ENCODE measurements around the gene CFAP74.

DNA sequence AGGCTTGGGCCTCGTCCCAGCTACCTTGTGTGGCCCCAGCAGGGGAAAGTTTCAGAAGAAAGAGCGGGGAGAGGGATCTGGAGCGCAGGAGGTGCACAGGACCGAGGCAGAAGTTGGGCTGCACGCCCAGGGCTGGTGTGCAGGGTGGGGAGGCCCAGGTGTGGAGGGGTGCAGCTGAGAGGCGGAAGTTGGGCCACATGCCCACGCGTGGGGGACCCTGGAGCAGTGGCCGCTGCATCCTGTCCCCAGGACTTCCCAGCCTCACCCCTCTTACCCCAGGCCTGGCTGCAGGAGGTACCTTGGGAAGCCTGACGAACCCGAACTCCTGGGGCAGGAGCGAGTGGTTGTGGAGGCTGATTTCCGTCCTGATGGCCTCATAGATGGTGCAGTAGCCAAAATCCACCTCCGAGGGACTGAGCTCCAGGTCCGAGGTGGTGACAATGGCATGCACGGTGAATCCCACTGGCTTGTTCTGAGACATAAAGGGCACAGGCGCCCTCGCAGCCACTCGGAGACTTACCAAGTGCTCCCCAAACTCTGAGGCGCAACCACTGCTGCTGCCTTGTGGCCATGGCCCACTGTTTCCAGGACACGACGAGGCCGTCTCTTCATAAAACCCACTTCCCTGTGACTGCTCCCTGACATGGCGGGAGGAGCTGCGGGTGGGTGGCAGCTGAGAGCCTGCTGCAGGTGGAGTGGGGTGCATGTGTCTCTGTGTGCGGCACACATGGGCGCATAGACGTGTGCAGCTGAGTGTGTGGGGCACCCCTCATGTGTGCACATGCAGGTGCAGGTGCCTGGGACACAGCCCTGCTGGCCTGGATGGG is 64.1 kb downstream of the CFAP74 start:
- TF ChIP-seq, protein P1, sequence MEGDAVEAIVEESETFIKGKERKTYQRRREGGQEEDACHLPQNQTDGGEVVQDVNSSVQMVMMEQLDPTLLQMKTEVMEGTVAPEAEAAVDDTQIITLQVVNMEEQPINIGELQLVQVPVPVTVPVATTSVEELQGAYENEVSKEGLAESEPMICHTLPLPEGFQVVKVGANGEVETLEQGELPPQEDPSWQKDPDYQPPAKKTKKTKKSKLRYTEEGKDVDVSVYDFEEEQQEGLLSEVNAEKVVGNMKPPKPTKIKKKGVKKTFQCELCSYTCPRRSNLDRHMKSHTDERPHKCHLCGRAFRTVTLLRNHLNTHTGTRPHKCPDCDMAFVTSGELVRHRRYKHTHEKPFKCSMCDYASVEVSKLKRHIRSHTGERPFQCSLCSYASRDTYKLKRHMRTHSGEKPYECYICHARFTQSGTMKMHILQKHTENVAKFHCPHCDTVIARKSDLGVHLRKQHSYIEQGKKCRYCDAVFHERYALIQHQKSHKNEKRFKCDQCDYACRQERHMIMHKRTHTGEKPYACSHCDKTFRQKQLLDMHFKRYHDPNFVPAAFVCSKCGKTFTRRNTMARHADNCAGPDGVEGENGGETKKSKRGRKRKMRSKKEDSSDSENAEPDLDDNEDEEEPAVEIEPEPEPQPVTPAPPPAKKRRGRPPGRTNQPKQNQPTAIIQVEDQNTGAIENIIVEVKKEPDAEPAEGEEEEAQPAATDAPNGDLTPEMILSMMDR (IDR thresholded peaks at IDR 0.05), result no peak
- no peak for TF ChIP-seq POLR2A (IDR thresholded peaks at IDR 0.05)

Measured in thyroid gland (tissue), 4 donors.